HepG2 (cell line): ENCODE results near the gene LBX2. TPM values are rescaled to one million over a fixed set of nuclear protein-coding genes. Genes with fewer than 3 reads are reported as not detected.

Source experiments
- DR1 ChIP-seq: sonication (generic); formaldehyde crosslinking; IDR thresholded peaks from 2 replicates; pipeline ENCODE4 v1.8.0; 2021; ENCODE audit warnings: mild to moderate bottlenecking, missing genetic modification reagents, inconsistent platforms
- E2F2 ChIP-seq: sonication (generic); formaldehyde crosslinking; IDR thresholded peaks from 2 replicates; pipeline ENCODE4 v1.4.0; 2020; ENCODE audit warnings: missing genetic modification reagents, borderline replicate concordance
- MEIS1 ChIP-seq: sonication (generic); formaldehyde crosslinking; IDR thresholded peaks from 2 replicates; pipeline ENCODE4 v1.9.0; 2021; ENCODE audit warnings: mild to moderate bottlenecking, missing genetic modification reagents, moderate library complexity, borderline replicate concordance
- MYPOP ChIP-seq: sonication (generic); formaldehyde crosslinking; IDR thresholded peaks from 2 replicates; pipeline ENCODE4 v1.8.1; 2023; ENCODE audit warnings: mild to moderate bottlenecking, moderate library complexity, missing genetic modification reagents
- NFE2L2 ChIP-seq: fragments of 150-350 bp; IDR thresholded peaks from 2 replicates; pipeline ENCODE4 v1.6.1; 2014; ENCODE audit warnings: low read length
- NRL ChIP-seq: sonication (generic); formaldehyde crosslinking; IDR thresholded peaks from 2 replicates; pipeline ENCODE4 v1.5.0; 2020; ENCODE audit warnings: missing genetic modification reagents, mild to moderate bottlenecking, moderate library complexity, borderline replicate concordance
- PAWR ChIP-seq: sonication (generic); formaldehyde crosslinking; IDR thresholded peaks from 2 replicates; pipeline ENCODE4 v1.4.0; 2020; ENCODE audit warnings: missing genetic modification reagents, mild to moderate bottlenecking, borderline replicate concordance
- POLR2AphosphoS5 ChIP-seq: IDR thresholded peaks from 2 replicates; pipeline ENCODE4 v1.6.1; 2012; ENCODE audit warnings: low read depth, low read length
- RBFOX2 ChIP-seq: fragments of 200-400 bp; formaldehyde crosslinking; IDR thresholded peaks from 2 replicates; pipeline ENCODE4 v1.6.1; 2017; ENCODE audit warnings: low read depth, mild to moderate bottlenecking, low read length
- RBM39 ChIP-seq: fragments of 200-400 bp; formaldehyde crosslinking; IDR thresholded peaks from one replicate; pipeline ENCODE4 v1.6.1; 2018; ENCODE audit warnings: antibody characterized with exemption, mild to moderate bottlenecking, low read depth, low read length; ENCODE audit not compliant: poor library complexity, severe bottlenecking
- RFX3 ChIP-seq: IDR thresholded peaks from 2 replicates; pipeline ENCODE4 v1.6.1; 2016; ENCODE audit warnings: missing biosample characterization, missing genetic modification reagents
- SMC3 ChIP-seq: IDR thresholded peaks from 2 replicates; pipeline ENCODE4 v1.6.1; 2011; ENCODE audit warnings: low read length, improper control_type of control experiment
- SRY ChIP-seq: sonication (generic); formaldehyde crosslinking; IDR thresholded peaks from 2 replicates; pipeline ENCODE4 v1.8.0; 2022; ENCODE audit warnings: mild to moderate bottlenecking, missing genetic modification reagents
- UBTF ChIP-seq: sonication (generic); formaldehyde crosslinking; IDR thresholded peaks from 2 replicates; pipeline ENCODE4 v1.4.0; 2020; ENCODE audit warnings: mild to moderate bottlenecking, missing genetic modification reagents
- ZFAT ChIP-seq: sonication (generic); formaldehyde crosslinking; conservative IDR thresholded peaks from 2 replicates; pipeline ENCODE4 v1.8.1; 2023; ENCODE audit warnings: missing genetic modification reagents, inconsistent platforms
- ZNF335 ChIP-seq: sonication (generic); formaldehyde crosslinking; IDR thresholded peaks from 2 replicates; pipeline ENCODE4 v1.4.0; 2020; ENCODE audit warnings: missing genetic modification reagents
- ZNF446 ChIP-seq: sonication (generic); formaldehyde crosslinking; IDR thresholded peaks from 2 replicates; pipeline ENCODE4 v1.5.0; 2020; ENCODE audit warnings: mild to moderate bottlenecking, missing genetic modification reagents
- ZNF761 ChIP-seq: sonication (generic); formaldehyde crosslinking; conservative IDR thresholded peaks from 2 replicates; pipeline ENCODE4 v1.4.0; 2020; ENCODE audit warnings: mild to moderate bottlenecking, missing genetic modification reagents
- ZNF784 ChIP-seq: sonication (generic); formaldehyde crosslinking; IDR thresholded peaks from 2 replicates; pipeline ENCODE4 v1.5.1; 2020; ENCODE audit warnings: missing genetic modification reagents, mild to moderate bottlenecking, borderline replicate concordance
- polyA plus RNA-seq, 8 experiments: library from polyadenylated mRNA; depleted of rRNA in 3 of 8; stranded (reverse) in 7 of 8; unstranded in 1 of 8; fragments of >200 nt; fragmentation: Illumina TruSeq in 4 of 8; extraction: Trizol in 4 of 8; gene quantifications; 2 replicates each; pipeline versions ENCODE4 v1.2.1 to v1.2.3, GENCODE V29; 2011 to 2016; ENCODE audit warnings: low read depth in 4 of 8, missing spikeins in 1 of 8, mixed read lengths in 1 of 8; ENCODE audit not compliant: insufficient read depth in 1 of 8
- total RNA-seq, 5 experiments: library from RNA; depleted of rRNA; stranded (reverse); fragments of >200 nt; fragmentation: Illumina TruSeq; extraction: Trizol; gene quantifications; 2 replicates each; pipeline ENCODE4 v1.2.3, GENCODE V29; 2016; ENCODE audit warnings: low read depth in 1 of 5

Gene LBX2
- total and polyA plus RNA-seq, 2 of the 13 experiments (the other 11 are each of a cell fraction or from before 2014, with no cell fraction given), result 6.4 to 8.1 TPM

GRCh38 chr2:74503506-74504475 lies 4.4 kb upstream of the LBX2 start (continued):
- TF ChIP-seq UBTF, result no peak
- TF ChIP-seq SMC3, result no peak
- TF ChIP-seq ZFAT (CRISPR knock-in tag), result peak; percentile 27; the same call in 1 of the 2 replicates
- peak; percentile 18; the same call in 1 of the 2 replicates for TF ChIP-seq DR1 (CRISPR knock-in tag)
- no peak for TF ChIP-seq MEIS1 (CRISPR knock-in tag)
- TF ChIP-seq SRY (CRISPR knock-in tag), result peak; percentile 47; the same call in 1 of the 2 replicates
- peak; percentile 48 for TF ChIP-seq RBM39
- peak; percentile 35; the same call in 1 of the 2 replicates for TF ChIP-seq POLR2AphosphoS5
- TF ChIP-seq ZNF761 (CRISPR knock-in tag), result no peak
- TF ChIP-seq ZNF335 (CRISPR knock-in tag), result no peak
- no peak for TF ChIP-seq RFX3 (CRISPR knock-in tag)
- TF ChIP-seq ZNF446, result no peak
- TF ChIP-seq E2F2, result no peak
- no peak for TF ChIP-seq NFE2L2
- TF ChIP-seq PAWR, result no peak
- no peak; the same call in 1 of the 2 replicates for TF ChIP-seq RBFOX2
- peak; percentile 37; the same call in 1 of the 2 replicates for TF ChIP-seq MYPOP (CRISPR knock-in tag)
- TF ChIP-seq ZNF784, result peak; percentile 15
- no peak for TF ChIP-seq NRL (CRISPR knock-in tag)
